ENCODE data around the gene KRT85. TPM values are rescaled to one million over a fixed set of nuclear protein-coding genes. Genes with fewer than 3 reads are reported as not detected.
"Not testable (repeated sequence)": the region's sequence is repeated elsewhere in the genome, so short reads cannot be mapped to it uniquely, and the experiment has no call there.

The KRT85 gene
- total and polyA plus RNA-seq, 2 donors (not counting 3 experiments of a cell fraction or from before 2014, with no cell fraction given) = not detected

- no peaks in the 10 kb centered on the region for H3K9me3 ChIP-seq (replicated peaks; ENCODE audit: control insufficient read depth, insufficient read depth, low read length)
- H3K36me3 ChIP-seq (ENCODE audit: control insufficient read depth in 2 of 2, extremely low read depth in 1 of 2, insufficient read depth in 2 of 2, low read length in 2 of 2) = no peaks in the 10 kb centered on the region
- BruUV-seq (replicated peaks) = no TSS peak
- no peak overlapping the region for H3K4me3 ChIP-seq (replicated peaks in 1 of 3; ENCODE audit: insufficient read depth in 1 of 3, low read depth in 1 of 3, low read length in 3 of 3)
- no peaks in the 10 kb centered on the region for H3K79me2 ChIP-seq (ENCODE audit: control insufficient read depth, insufficient read depth, low read length)
- no peak for FAIRE-seq
- H4K20me1 ChIP-seq (replicated peaks; ENCODE audit: control insufficient read depth, extremely low read depth, insufficient read depth, low read length) = no peaks in the 10 kb centered on the region
- no peak for TF ChIP-seq GATA2 (IDR thresholded peaks at IDR 0.05; ENCODE audit: insufficient read depth, insufficient read length, low read depth, low read length)
- no peak for DNase-seq (ENCODE audit: low read depth, low spot score)
- no peak overlapping the region for H3K4me2 ChIP-seq (ENCODE audit: insufficient read depth, low read length)
- no peaks in the 10 kb centered on the region for H3K4me1 ChIP-seq (ENCODE audit: control insufficient read depth, extremely low read depth, insufficient read depth, low read length)
- POLR2A ChIA-PET = no interaction called here
- peaks cover 21 to 41% of the 10 kb centered on the region in 2 experiments for H3K27me3 ChIP-seq (ENCODE audit: control insufficient read depth in 2 of 2, insufficient read depth in 2 of 2, low read length in 2 of 2)
- CTCF ChIA-PET = interaction anchor here (0.6 to 2.8 kb wide), 6 partner anchors 9 to 169 kb away, joined by 3 to 14 read pairs (median 4); no protein-coding TSS in a partner anchor
- intact Hi-C loops (cut with micrococcal nuclease) = no loop called here
- no peaks in the 10 kb centered on the region for H3K9me1 ChIP-seq (replicated peaks; ENCODE audit: control insufficient read depth, extremely low read depth, insufficient read depth, low read length)
- H3K9ac ChIP-seq (replicated peaks; ENCODE audit: extremely low read depth, insufficient read depth, low read length) = no peak overlapping the region
- dilution Hi-C loops (cut with MboI; ENCODE audit: extremely low pct_ligation_motif_present, low sequenced_read_pairs) = no loop called here
- H3K27ac ChIP-seq (ENCODE audit: insufficient read depth, low read depth, low read length) = no peak overlapping the region
- H2AFZ ChIP-seq (ENCODE audit: low read depth, low read length) = no peak overlapping the region
These were observed 51.0 kb downstream of the KRT85 start for GRCh38 chr12:52316290-52316689.

- H3K9ac ChIP-seq (replicated peaks; ENCODE audit: extremely low read depth, insufficient read depth, low read length); H3K4me3 ChIP-seq (replicated peaks in 1 of 3; ENCODE audit: insufficient read depth in 1 of 3, low read depth in 1 of 3, low read length in 3 of 3); BruUV-seq (replicated peaks); H3K27ac ChIP-seq (ENCODE audit: insufficient read depth, low read depth, low read length); H3K9me3 ChIP-seq (replicated peaks; ENCODE audit: control insufficient read depth, insufficient read depth, low read length); FAIRE-seq; intact Hi-C loops (cut with micrococcal nuclease); H2AFZ ChIP-seq (ENCODE audit: low read depth, low read length); H3K4me2 ChIP-seq (ENCODE audit: insufficient read depth, low read length); H3K9me1 ChIP-seq (replicated peaks; ENCODE audit: control insufficient read depth, extremely low read depth, insufficient read depth, low read length); H3K4me1 ChIP-seq (ENCODE audit: control insufficient read depth, extremely low read depth, insufficient read depth, low read length); H3K79me2 ChIP-seq (ENCODE audit: control insufficient read depth, insufficient read depth, low read length); H4K20me1 ChIP-seq (replicated peaks; ENCODE audit: control insufficient read depth, extremely low read depth, insufficient read depth, low read length); DNase-seq (ENCODE audit: low read depth, low spot score); dilution Hi-C loops (cut with MboI; ENCODE audit: extremely low pct_ligation_motif_present, low sequenced_read_pairs); H3K36me3 ChIP-seq (ENCODE audit: control insufficient read depth in 2 of 2, extremely low read depth in 1 of 2, insufficient read depth in 2 of 2, low read length in 2 of 2); POLR2A ChIA-PET: not testable (repeated sequence)
- H3K27me3 ChIP-seq (ENCODE audit: control insufficient read depth in 2 of 2, insufficient read depth in 2 of 2, low read length in 2 of 2) = peaks cover 26 to 42% of the 10 kb centered on the region in 2 experiments
- CTCF ChIA-PET = interaction anchor here (0.6 to 2.8 kb wide), 5 partner anchors 9 to 161 kb away, joined by 3 to 14 read pairs (median 4); no protein-coding TSS in a partner anchor
- TF ChIP-seq CTCF (IDR thresholded peaks at IDR 0.05; ENCODE audit: extremely low read depth in 1 of 2, insufficient read depth in 1 of 2, low read depth in 1 of 2, low read length in 2 of 2) = peak; percentile 29 to 48
These were observed 51.6 kb downstream of the KRT85 start for GRCh38 chr12:52315721-52316120.

All from endothelial cell of umbilical vein (primary cell).